Left ventricle myocardium inferior (tissue), 1 donor: ENCODE data around the gene MBLAC1. TPM values are rescaled to one million over a fixed set of nuclear protein-coding genes. Genes with fewer than 3 reads are reported as not detected.

Source experiments
- DNase-seq: peaks from one replicate; pipeline ENCODE4 v3.0.0-alpha.2; 2020
- H3K27ac ChIP-seq: fragments of 200-600 bp; replicated peaks from 2 replicates; pipeline ENCODE4 v1.8.0; 2021
- H3K27me3 ChIP-seq: fragments of 200-600 bp; 2 replicates; pipeline ENCODE4 v1.8.0; 2021; ENCODE audit warnings: low read depth
- H3K36me3 ChIP-seq: fragments of 200-600 bp; 2 replicates; pipeline ENCODE4 v1.8.0; 2021
- H3K4me1 ChIP-seq: fragments of 200-600 bp; 2 replicates; pipeline ENCODE4 v1.8.0; 2021
- H3K4me3 ChIP-seq: fragments of 200-600 bp; 2 replicates; pipeline ENCODE4 v1.8.0; 2021; ENCODE audit warnings: mild to moderate bottlenecking, moderate library complexity
- H3K9me3 ChIP-seq: fragments of 200-600 bp; replicated peaks from 2 replicates; pipeline ENCODE4 v1.8.0; 2021
- CTCF ChIP-seq: fragments of 200-600 bp; IDR thresholded peaks from 2 replicates; pipeline ENCODE4 v1.8.0; 2021; ENCODE audit warnings: antibody characterized with exemption, mild to moderate bottlenecking, borderline replicate concordance
- intact Hi-C: fragments of 100-400 bp; cut with micrococcal nuclease; formaldehyde crosslinking; loops from one replicate; pipeline ENCODE4 v1.11.0; 2022
- total RNA-seq: library from RNA; stranded (reverse); fragmentation: NEBNext Ultra II Directional; extraction: Animal tissue kit (Norgen Biotek cat#: 25700); gene quantifications from one replicate; pipeline ENCODE4 v1.2.1, GENCODE V29; 2021
- donor health status: DM: no; HTN: yes; CAD: no; lungs with severe emphysema.

MBLAC1 gene
- total RNA-seq, 1 donor from 2014 or later: 2.0 TPM

- intact Hi-C loops: no loop called here
- DNase-seq: no peak
These were observed 19.5 kb upstream of the MBLAC1 start for GRCh38 chr7:100107125-100107737.

GRCh38 chr7:100107890-100108289, 18.9 kb upstream of the MBLAC1 start:
- H3K36me3 ChIP-seq: peaks cover 96% of the 10 kb centered on the region
- no peak overlapping the region for H3K27ac ChIP-seq
- no peaks in the 10 kb centered on the region for H3K4me1 ChIP-seq
- intact Hi-C loops: no loop called here
- no peaks in the 10 kb centered on the region for H3K9me3 ChIP-seq
- no peak overlapping the region for H3K4me3 ChIP-seq
- no peak for TF ChIP-seq CTCF
- no peak for DNase-seq
- H3K27me3 ChIP-seq: no peaks in the 10 kb centered on the region

More at GRCh38 chr7:100107125-100107737, 19.5 kb upstream of the MBLAC1 start:
- no peaks in the 10 kb centered on the region for H3K27me3 ChIP-seq
- H3K27ac ChIP-seq: no peak overlapping the region
- H3K4me3 ChIP-seq: no peak overlapping the region
- no peaks in the 10 kb centered on the region for H3K9me3 ChIP-seq
- TF ChIP-seq CTCF: no peak
- peaks cover 4% of the 10 kb centered on the region for H3K4me1 ChIP-seq
- peaks cover 92% of the 10 kb centered on the region for H3K36me3 ChIP-seq

- Histone ChIP-seq H3K27me3 (no peaks in the 10 kb centered on the region), H3K27ac (no peak overlapping the region), H3K36me3 (peaks cover 94% of the 10 kb centered on the region), H3K4me1 (no peaks in the 10 kb centered on the region), H3K9me3 (no peaks in the 10 kb centered on the region), H3K4me3 (no peak overlapping the region)
- DNase-seq: no peak
- TF ChIP-seq CTCF: no peak
- intact Hi-C loops: no loop called here
These were observed 17.1 kb upstream of the MBLAC1 start for GRCh38 chr7:100109521-100110163.

- H3K9me3 ChIP-seq: no peaks in the 10 kb centered on the region
- H3K27me3 ChIP-seq: no peaks in the 10 kb centered on the region
- H3K4me3 ChIP-seq: no peak overlapping the region
- no peaks in the 10 kb centered on the region for H3K4me1 ChIP-seq
- no peak for TF ChIP-seq CTCF
- intact Hi-C loops: no loop called here
- DNase-seq: no peak
- H3K36me3 ChIP-seq: peaks cover 83% of the 10 kb centered on the region
- H3K27ac ChIP-seq: no peak overlapping the region
These were observed 15.6 kb upstream of the MBLAC1 start for GRCh38 chr7:100111156-100111555.

- intact Hi-C loops: no loop called here
- DNase-seq: no peak
- Histone ChIP-seq H3K36me3 (peaks cover 75% of the 10 kb centered on the region), H3K4me3 (no peak overlapping the region), H3K27me3 (no peaks in the 10 kb centered on the region), H3K9me3 (no peaks in the 10 kb centered on the region), H3K4me1 (no peaks in the 10 kb centered on the region), H3K27ac (no peak overlapping the region)
- TF ChIP-seq CTCF: no peak
These were observed 14.9 kb upstream of the MBLAC1 start for GRCh38 chr7:100111914-100112313.
